SHP77 (cell line): Measurements from ENCODE around the gene JARID2.

Experiments
- DNase-seq, 2 experiments: peaks; one replicate each; lab custom pipeline; 2025; lab: John Stamatoyannopoulos, UW

Gene JARID2

DNA sequence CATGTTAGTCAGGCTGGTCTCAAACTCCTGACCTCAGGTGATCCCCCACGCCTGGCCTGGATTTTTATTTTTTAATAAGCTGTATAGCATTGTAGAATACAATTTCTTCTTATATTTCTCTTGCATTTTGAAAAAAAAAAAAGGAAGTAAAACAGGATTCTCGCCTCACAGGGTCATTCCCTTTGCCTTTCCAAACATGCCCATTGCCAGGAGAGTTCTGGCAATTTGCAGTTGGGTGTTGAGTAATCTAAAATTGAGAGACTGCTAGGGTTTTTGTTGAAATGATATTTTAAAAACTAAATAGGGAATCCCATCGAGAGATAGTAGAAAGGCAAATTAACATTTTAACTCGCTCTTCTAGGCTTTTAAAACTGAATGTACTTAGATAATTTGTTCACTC lies 196.1 kb downstream of the JARID2 start:
- no peak for DNase-seq

DNA sequence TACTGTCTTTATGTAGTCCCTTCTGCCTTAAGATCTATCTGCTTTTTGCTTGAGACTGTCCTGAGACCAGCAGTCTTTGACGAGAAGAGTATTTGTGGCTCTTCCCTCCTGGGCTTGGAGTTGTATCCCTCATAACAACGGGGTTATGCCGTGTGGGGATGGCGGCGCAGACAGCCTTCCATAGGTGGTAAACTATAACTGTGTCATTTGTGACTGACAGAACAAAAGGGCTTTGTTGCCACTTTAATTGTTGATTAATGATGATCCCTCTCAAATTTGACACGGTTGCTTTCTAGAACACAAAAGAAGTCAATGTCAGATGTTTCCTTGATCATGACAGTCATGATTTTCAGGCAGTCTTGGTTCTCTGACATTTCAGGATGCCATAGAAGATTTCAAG lies 196.6 kb downstream of the JARID2 start:
- no peak for DNase-seq

DNA sequence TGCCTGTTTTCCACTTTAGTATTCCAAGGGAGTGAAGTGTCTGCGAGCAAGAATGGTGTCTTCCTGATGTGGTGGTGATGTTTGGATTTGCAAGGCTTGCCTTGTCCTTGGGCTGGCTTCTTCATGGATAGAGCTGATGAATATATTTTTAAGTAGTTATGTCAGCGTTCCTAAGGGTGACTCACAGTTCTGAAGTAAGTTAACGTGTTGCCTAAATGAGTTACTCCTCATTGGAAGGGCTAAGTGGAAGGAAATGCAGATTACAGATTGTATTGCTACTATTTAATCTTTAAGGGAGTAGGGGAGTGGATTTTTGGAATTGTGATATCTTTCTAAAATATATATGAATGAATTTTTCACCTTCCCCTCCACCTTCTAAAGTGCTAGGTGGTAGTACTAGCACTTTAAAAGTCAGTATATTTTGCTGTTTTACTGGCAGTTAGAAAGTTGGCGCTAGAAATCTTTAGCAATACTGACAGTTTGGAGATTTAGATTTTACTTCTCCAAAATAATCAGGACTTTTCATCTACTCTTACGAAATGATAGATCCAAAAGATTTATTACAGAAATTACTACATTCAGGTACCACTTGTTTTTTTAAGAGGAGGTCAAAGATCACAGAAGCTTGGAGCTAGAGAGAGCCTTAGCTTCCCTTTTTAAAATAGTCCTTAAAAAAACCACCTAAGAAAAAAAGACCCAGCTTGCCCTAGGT lies 197.4 kb downstream of the JARID2 start:
- DNase-seq: no peak

DNA sequence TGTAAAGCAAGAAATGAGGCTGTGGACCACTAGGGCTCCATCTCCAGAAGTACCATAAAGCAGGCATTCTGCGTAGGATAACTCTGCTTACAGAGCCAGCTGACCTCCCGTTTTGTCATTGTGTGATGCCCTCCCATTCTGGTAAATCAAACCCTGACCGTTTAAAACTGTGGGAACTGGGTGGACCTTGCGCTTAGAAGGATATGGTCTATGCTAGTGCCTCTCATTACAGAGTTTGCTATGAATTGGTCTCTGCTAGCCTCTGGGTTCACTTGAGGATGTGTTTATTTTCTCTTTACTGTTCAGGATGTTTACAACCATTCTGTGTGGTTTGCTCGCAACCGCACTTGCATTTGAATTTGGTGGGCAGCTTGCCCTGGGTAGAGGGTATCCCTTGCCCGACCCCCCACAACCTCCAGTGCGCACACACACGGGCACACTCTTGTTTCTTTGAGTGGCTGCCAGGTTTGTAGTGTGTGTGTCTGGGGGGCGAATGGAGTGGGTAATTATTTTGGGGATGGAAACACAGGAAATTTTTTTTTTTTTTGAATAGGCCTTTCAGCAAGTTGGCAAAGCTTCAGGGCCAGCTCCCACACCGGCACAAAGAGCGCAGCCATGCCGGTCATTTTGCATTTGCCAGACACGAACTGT lies 198.3 kb downstream of the JARID2 start:
- no peak for DNase-seq

DNA sequence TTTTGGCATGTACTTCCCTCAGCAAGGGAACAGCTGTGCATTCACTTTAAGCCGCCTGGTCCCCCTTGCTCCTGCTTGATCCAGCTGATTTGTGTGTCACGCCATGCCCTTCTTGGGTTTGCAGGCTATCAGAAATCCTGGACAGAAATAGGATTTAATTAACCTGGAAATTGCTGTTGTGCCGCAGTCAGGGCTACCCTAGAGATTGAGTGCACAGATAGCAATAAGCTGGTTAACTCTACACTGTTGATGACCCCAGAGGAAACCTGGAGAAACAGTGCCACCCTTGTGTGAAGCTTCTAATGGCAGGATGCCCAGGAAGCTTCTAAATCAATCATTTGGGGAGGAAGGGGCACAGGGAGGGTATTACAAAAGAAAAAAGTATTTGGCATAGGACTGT lies 199.0 kb downstream of the JARID2 start:
- DNase-seq: peak; percentile 29 to 36

DNA sequence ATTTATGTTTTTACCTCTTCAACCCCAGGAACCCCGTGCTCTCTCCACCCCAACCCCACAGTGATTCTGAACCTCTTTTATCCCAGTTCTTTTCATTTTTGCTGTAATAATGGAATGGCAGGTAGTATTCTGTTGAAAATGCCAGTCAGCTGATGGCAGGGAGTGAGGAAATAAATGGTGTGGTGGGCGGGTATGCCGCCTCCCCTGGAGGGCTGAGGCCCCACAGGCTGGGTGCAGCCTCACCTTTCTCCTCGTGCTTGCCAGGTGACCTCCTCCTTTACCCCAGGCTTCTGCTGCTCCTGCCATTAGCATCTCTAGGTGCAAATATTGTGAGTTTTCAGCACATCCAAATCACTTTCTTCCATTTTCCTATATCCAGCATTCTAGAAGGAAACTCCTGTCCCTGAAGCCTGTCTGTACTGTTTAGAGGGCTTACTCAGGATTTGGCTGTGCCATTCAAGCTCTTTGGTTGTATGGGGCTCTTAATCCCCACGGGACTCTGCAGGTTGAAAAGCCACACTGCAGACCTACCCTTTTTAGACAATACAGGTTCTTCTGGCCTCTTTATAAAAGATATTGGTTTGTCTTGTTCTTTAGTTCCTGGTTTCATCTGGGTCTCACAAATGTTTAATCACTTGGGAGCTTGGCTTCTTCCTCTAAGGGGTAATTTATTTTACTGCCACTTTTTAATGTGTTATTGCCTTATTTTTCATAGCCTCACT lies 201.8 kb downstream of the JARID2 start:
- no peak for DNase-seq

DNA sequence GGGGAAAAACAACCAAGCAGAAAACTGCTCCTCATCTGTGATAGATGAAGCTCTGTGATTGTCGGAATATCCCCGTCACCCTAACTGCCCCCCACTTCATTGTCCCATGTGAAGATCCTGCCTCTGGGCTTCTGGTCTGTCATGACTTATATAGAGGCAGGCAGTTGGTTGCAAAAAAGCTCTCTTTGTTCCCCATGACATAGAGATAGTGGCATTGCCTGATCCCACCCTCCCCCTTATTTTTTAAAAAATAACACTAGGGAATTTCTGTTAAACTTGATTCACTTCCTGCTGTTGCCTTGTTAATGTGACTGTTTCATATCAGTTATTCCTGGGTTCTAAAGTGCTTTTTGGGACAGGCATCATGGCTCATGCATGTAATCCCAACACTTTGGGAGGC lies 203.1 kb downstream of the JARID2 start:
- no peak for DNase-seq

DNA sequence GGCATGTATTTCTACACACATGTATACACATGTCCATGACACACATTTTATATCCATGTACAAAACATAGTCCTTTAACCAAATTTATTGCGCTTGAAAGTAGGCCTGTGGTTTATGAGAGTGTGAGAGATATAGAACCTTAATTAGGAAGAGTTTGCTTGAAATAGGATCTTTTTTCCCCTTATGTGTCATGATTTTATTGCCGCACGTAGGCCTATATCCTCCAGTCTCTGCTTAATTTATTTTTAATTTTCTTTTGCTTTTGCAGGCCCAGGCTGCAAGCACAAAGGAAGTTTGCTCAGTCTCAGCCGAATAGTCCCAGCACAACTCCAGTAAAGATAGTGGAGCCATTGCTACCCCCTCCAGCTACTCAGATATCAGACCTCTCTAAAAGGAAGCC lies 205.9 kb downstream of the JARID2 start:
- DNase-seq: no peak

DNA sequence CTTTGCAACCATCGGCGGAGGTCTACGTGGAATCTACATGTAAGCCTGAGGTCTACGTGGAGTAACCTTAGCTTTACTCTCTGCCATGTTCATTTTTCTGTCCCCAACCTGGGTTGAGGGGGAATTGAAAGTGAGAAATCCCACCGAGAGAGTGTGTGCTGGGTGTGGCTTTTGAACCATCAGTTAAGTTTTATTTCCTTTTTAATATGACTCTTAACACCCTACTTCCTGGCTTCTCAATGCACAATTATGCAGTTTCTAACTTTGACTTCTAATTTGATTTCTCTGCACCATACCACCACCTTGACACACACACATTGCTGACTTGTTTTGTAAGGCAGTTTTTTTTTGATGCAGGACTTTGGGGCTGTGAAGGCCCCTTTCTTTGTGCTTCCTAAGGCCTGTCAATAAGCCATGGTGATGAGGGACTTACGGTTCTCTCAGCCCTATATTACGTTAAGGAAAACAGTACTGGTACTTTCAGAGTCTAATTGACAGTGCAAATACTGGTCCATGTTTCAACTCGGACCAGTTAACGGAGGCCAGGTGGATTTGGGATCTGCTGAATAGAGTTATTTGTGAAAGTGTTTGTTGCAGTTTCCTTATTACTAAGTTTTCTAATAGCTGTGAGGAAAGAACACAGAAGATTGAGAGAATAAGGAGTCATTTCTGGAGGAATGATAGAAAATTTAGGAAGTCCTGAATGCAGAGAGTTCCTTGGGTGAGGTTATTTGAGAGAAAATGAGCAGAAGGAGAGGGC lies 206.5 kb downstream of the JARID2 start:
- DNase-seq: no peak

DNA sequence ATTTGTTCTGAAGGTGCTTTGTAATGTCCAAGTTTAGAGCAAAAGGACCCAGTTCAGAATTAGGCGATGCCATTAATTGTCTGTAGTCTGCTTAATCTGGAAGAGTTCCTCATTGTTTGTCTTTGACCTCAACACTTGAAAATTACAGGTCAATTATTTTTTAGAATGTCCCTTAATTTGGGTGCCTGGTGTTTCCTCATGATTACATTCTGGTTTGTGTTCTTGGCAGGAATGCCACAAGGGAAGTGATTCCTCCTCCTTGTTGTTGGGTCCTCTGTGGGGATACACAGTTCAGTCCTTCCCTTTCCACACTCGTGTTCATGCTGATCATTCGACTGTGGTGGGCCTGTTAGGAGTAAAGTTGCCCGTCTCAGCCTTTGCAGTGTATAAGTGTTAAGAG lies 207.3 kb downstream of the JARID2 start:
- DNase-seq: no peak

DNA sequence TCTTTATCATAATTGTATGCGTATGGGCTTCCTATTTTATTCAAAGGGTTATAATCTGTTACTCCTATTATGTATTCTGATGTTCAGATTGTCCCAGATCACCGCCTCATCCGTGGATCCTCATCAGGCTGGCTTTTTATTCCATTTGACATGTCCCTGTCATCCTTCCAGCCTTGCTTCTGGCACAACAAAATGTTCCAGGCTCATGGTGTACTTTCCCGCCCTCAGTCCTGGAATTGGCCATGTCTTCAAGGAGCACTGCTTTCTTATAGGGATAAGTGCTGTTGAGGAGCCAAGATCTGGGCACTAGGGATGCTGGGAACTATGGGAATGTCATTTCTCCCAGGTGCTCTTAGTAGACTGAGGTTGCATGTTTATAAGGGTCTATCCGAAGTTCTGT lies 207.8 kb downstream of the JARID2 start:
- DNase-seq: no peak

DNA sequence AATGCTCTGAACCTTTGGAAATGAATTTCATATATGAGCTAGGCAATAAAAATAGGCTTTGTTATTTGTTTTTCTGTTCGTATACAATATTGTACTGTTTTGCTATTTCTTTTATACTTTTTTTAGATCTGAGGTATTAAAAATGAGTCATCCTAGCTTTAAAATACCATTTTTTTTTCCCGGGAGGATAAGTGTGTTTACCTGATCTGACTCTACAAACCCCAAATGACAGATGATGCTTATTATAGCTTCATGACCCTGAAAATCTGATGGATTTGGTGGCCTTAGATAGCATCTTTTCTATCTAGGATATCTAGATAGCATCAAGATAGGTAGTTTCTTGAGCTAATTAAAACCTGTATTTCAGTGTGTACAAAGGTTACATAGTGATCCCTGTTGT lies 210.6 kb downstream of the JARID2 start:
- DNase-seq: no peak

DNA sequence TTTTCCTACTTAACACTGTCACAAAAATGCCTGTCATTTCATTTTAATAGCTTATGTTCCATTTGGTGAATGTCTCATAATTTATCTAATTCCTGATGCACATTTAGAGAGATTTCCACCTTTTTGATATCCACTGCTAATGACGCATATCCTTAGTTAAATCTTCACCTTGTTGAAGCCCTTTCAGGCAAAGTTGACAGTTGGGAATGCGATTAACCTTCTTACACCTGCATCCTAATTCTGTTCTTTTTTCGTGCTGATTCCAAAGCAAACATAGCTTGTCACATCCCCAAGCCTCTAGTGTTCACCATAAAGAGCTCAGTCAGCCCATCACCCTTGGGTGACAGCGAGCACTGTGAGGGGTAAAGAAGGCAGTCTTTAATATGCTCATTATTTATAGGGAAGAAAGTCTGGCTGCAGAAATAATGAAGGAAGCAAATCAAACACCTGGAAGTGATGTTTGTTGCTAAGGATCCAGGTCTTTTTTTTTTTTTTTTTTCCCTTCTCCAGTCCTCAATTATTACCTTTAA lies 211.3 kb downstream of the JARID2 start:
- peak; percentile 4 to 29 for DNase-seq

DNA sequence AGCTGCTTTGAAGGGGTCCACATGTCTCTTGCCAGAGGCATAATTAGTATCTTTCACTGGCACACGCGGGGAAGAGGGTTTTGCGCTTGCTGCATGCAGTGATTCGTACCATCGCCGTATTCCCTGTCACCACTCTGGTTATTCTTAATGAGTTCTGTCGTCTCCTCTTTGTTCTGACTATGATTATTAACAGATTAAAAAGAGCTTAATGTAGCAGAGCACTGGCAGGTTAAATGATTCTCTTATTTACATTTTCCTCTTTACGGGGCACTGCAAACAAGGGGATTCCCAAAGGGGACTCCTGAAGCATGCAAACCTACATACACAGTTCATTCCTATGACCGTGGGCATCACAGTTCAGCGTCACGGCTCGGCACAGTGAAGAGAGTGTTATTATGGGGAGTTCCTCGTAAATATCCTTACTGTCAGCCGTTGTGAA lies 212.2 kb downstream of the JARID2 start:
- DNase-seq: no peak

DNA sequence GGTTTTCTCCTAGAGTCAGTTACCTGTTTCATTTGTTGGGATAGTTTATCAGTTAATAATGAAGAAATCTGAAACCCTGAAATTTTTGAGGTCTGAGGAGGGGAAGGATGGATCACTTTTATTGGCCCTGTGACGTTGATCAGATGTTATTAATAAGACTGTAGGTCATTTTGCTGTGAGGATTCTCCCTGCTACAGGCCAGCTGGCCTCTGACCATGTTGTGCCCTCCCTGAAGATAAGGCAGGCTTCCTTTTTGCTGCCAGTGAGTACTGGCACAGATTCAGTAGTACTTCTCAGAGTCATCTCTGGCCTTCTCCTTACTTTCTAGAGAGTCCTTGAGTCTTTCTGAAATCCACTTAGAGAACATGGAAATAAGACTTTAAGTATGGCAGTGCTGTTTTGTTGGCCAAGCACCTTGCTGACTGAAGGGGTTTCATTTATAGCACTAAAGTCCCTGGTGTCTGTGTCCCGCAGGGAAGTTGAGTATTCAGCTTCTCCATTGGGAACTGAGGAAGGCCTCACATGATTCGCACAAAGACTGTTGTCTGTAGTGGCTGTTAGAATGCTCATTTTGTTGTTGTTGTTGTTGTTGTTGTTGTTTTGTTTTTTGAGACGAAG lies 214.3 kb downstream of the JARID2 start:
- DNase-seq: no peak

DNA sequence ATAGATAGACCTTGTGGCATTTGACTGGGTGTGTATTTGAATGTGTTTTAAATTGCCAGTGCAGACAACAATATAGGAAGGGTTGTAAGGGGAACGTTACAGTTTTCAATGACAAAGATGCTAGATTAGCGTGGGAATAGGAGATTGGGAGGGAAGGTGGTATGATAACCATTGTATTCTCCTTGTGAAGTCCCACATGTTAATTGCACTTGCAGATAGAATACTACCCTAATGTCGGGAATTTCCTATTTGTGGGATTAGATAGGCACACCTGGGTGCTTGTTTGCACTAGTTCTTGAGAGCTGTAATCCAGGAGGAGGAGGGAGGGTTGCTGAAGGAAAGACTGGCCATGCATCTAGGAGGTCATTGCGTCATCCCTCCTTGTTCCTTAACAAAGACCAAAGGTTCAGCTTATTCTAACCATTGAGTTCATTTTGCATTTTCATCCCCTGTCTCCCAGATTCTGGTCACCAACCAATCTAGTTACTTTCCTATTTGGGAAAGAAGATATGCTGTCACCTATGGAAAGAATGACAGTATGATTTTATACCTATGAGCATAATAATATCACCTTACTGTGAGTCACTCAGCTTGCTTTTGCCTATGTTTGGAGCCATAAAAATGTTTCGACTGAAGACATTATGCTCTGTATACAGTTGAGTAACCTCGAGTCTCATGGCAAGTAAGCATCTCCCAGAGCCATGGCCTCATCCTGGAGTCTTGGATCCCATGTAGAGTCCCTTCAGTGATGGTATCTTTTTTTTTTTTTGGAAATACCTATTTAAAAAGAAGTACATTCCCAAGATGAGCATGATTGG lies 215.5 kb downstream of the JARID2 start:
- DNase-seq: no peak

DNA sequence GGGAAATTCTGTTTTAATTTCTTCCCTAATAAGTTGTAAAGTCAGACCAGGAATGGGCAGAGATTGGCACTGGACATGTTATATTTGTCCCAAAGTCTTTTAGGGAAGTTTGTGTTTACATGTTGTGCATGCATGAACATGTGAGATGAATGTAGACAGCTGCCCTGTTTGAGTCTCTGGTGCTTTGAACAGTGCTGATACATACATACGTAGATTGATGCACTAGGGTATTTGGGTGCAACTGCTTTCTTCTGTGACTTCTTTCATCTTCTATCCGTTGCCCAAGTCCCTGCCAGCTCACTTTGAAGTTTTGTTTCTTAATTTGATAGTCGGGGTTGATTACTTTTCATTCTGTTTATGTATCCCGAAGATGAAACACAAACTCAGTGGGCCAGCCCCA lies 216.4 kb downstream of the JARID2 start:
- no peak for DNase-seq

DNA sequence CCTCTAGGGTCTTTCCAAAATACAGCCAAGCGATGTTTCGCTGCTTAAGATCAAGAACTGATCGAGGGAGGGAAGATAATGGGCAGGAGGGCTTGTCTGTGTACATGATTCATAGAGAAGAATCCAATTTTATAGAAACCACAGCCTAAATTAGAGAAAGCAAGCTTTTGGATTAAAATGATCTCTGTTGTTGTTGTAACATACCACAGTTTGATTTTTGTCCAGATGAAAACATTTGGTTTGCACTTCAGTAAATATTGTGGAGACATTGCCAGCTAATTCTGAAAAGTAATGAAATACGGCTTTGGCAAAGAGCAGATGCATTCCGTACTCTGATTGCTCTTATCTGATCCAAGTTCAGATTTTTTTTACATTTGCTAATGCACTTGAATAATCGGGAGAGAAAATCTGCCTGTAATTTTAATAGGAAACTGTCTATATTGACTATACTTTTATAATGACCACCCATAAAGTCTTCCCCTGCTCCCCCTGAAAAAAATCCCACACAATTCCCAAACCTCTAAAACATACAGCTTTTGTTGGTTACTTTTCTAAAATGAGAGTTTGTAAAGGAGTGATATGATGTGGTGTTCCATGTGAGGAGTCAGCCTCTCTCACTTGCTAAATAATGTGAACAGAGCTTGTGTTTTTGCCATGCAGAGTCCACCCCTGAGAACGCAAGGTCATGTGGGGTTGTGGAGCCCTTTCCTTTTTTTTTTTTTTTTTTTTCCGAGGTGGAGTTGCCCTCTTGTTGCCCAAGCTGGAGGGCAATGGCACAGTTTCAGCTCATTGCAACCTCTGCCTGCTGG lies 217.1 kb downstream of the JARID2 start:
- DNase-seq: no peak

DNA sequence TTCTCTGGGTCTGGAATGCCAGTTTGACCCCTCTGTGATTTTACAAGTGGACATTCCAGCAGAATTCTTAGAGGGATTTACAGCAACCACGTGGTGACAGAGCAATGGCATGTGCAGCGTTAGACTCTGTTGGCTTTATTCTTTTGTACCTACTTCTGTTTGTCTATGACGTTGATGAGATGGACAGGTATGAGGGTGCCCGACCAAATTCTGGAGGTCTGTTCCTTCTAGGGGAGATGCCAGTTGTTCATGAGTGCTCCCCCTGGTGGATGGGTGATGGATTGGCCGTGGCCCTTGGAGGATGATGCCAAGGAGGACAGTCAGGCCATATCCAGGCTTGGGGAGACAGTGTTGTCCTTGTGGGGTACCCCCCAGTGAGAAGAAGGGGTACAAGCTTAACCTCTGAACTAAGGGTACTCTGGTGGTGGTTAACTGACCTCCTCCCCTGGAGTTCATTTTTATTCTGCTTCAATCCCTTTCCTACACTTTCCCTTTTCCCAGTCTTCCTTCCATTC lies 218.4 kb downstream of the JARID2 start:
- DNase-seq: no peak

DNA sequence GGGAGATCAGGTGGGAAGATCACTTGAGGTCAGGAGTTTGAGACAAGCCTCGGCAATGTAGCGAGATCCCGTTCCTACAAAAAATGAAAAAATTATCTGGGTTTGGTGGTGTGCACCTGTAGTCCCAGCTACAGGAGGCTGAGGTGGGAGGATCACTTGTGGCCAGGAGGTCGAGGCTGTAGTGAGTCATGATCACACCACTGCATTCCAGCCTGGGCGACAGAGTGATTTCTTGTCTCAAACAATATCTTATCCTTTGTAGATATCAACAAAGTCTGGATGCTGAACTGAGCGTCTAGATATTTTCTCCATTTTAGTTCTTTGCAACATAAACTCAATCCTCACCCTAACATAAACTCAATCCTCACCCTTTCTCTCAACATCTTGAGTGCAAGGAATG lies 219.3 kb downstream of the JARID2 start:
- DNase-seq: no peak
